Prostate gland (tissue), 2 donors: ENCODE data around the gene CDH13. TPM values are rescaled to one million over a fixed set of nuclear protein-coding genes. Genes with fewer than 3 reads are reported as not detected.

Experiments used
- DNase-seq: peaks from one replicate; pipeline ENCODE4 v3.0.0-alpha.2; 2019; ENCODE audit warnings: low spot score
- H3K27ac ChIP-seq, 2 donors: fragments of 200-600 bp; sonication (generic); 2 replicates each; pipeline ENCODE4 v1.5.1; 2017 to 2019
- H3K27me3 ChIP-seq: fragments of 200-600 bp; sonication (generic); replicated peaks from 2 replicates; pipeline ENCODE4 v1.5.1; 2019; ENCODE audit not compliant: insufficient read depth
- H3K36me3 ChIP-seq, 2 donors: fragments of 200-600 bp; sonication (generic); 1 replicate in 1 of 2; 2 replicates in 1 of 2; pipeline versions ENCODE4 v1.5.1 to v1.8.1; 2017 to 2019
- H3K4me1 ChIP-seq: fragments of 200-600 bp; sonication (generic); replicated peaks from 2 replicates; pipeline ENCODE4 v1.5.1; 2019
- H3K4me3 ChIP-seq, 2 donors: fragments of 200-600 bp; sonication (generic); 2 replicates each; pipeline ENCODE4 v1.5.1; 2017 to 2019
- H3K9me3 ChIP-seq: fragments of 200-600 bp; sonication (generic); 2 replicates; pipeline ENCODE4 v1.5.1; 2017
- CTCF ChIP-seq, 4 experiments: fragments of 200-600 bp in 2 of 4; fragments of 450-650 bp in 2 of 4; sonication (generic) in 2 of 4; IDR thresholded peaks; 1 replicate in 3 of 4; 2 replicates in 1 of 4; pipeline ENCODE4 v1.5.1; 2016 to 2019; ENCODE audit warnings: antibody characterized with exemption in 4 of 4, mild to moderate bottlenecking in 2 of 4, moderate library complexity in 2 of 4
- POLR2A ChIP-seq: fragments of 450-650 bp; IDR thresholded peaks from one replicate; pipeline ENCODE4 v1.6.1; 2016; ENCODE audit warnings: antibody characterized with exemption, mild to moderate bottlenecking
- POLR2AphosphoS5 ChIP-seq: sonication (generic); formaldehyde crosslinking; IDR thresholded peaks from one replicate; pipeline ENCODE4 v1.6.1; 2017; ENCODE audit warnings: antibody characterized with exemption
- WGBS: methylation state at CpG from one replicate; pipeline ENCODE4 v1.1.5; 2018; 5-methylcytosine and 5-hydroxymethylcytosine counted together
- intact Hi-C: fragments of 100-400 bp; cut with DNase I; formaldehyde crosslinking; loops from one replicate; pipeline ENCODE4 v1.14.2; 2022
- total RNA-seq, 2 donors: library from RNA; depleted of rRNA; stranded (reverse); fragments of >200 nt; gene quantifications; one replicate each; pipeline ENCODE4 v1.1.0, GENCODE V29; 2016

The CDH13 gene
- total RNA-seq, 2 donors from 2014 or later, result 20.6 to 23.0 TPM

GRCh38 chr16:83622010-83622409, 995.2 kb downstream of the CDH13 start:
- no peaks in the 10 kb centered on the region for H3K9me3 ChIP-seq
- H3K4me1 ChIP-seq, result no peaks in the 10 kb centered on the region
- intact Hi-C loops, result no loop called here
- no peak overlapping the region for H3K4me3 ChIP-seq
- no peaks in the 10 kb centered on the region for H3K36me3 ChIP-seq
- no peak overlapping the region for H3K27ac ChIP-seq
- TF ChIP-seq POLR2AphosphoS5 (no peak), CTCF (IDR thresholded peaks at IDR 0.05) (no peak), POLR2A (no peak)
- no peaks in the 10 kb centered on the region for H3K27me3 ChIP-seq
- no peak for DNase-seq
- WGBS, result 94% methylated on average over 7 of the region's 7 CpGs

- TF ChIP-seq CTCF (IDR thresholded peaks at IDR 0.05) (no peak), POLR2A (no peak), POLR2AphosphoS5 (no peak)
- DNase-seq, result no peak
- no peak overlapping the region for H3K27ac ChIP-seq
- intact Hi-C loops, result no loop called here
- no peaks in the 10 kb centered on the region for H3K27me3 ChIP-seq
- no peaks in the 10 kb centered on the region for H3K9me3 ChIP-seq
- H3K4me3 ChIP-seq, result no peak overlapping the region
- H3K4me1 ChIP-seq, result no peaks in the 10 kb centered on the region
- WGBS, result 72% methylated on average over 17 of the region's 17 CpGs
- no peaks in the 10 kb centered on the region for H3K36me3 ChIP-seq
Observed at GRCh38 chr16:83623091-83623730, 996.4 kb downstream of the CDH13 start.

- H3K27me3 ChIP-seq, result no peaks in the 10 kb centered on the region
- intact Hi-C loops, result no loop called here
- no peaks in the 10 kb centered on the region for H3K4me1 ChIP-seq
- no peaks in the 10 kb centered on the region for H3K36me3 ChIP-seq
- 84% methylated on average over 6 of the region's 6 CpGs for WGBS
- no peak overlapping the region for H3K4me3 ChIP-seq
- no peaks in the 10 kb centered on the region for H3K9me3 ChIP-seq
- TF ChIP-seq POLR2AphosphoS5 (no peak), CTCF (IDR thresholded peaks at IDR 0.05) (no peak), POLR2A (no peak)
- DNase-seq, result no peak
- no peak overlapping the region for H3K27ac ChIP-seq
Observed at GRCh38 chr16:83623892-83624291, 997.1 kb downstream of the CDH13 start.

- H3K4me1 ChIP-seq, result no peaks in the 10 kb centered on the region
- H3K9me3 ChIP-seq, result no peaks in the 10 kb centered on the region
- no peak overlapping the region for H3K27ac ChIP-seq
- no peaks in the 10 kb centered on the region for H3K27me3 ChIP-seq
- no peak overlapping the region for H3K4me3 ChIP-seq
- no peak for DNase-seq
- 89% methylated on average over 8 of the region's 11 CpGs for WGBS
- H3K36me3 ChIP-seq, result no peaks in the 10 kb centered on the region
- intact Hi-C loops, result no loop called here
- TF ChIP-seq POLR2AphosphoS5 (no peak), POLR2A (no peak), CTCF (IDR thresholded peaks at IDR 0.05) (no peak)
Observed at GRCh38 chr16:83624429-83625120, 997.8 kb downstream of the CDH13 start.

- WGBS, result 97% methylated on average over 13 of the region's 13 CpGs
- intact Hi-C loops, result no loop called here
- no peaks in the 10 kb centered on the region for H3K27me3 ChIP-seq
- no peaks in the 10 kb centered on the region for H3K9me3 ChIP-seq
- H3K27ac ChIP-seq, result no peak overlapping the region
- no peak for TF ChIP-seq CTCF (IDR thresholded peaks at IDR 0.05)
- TF ChIP-seq POLR2A, result no peak
- TF ChIP-seq POLR2AphosphoS5, result no peak
- DNase-seq, result no peak
- no peak overlapping the region for H3K4me3 ChIP-seq
- no peaks in the 10 kb centered on the region for H3K36me3 ChIP-seq
- no peaks in the 10 kb centered on the region for H3K4me1 ChIP-seq
Observed at GRCh38 chr16:83626204-83626603, 999.4 kb downstream of the CDH13 start.
